Fibroblast of skin of left quadriceps (primary cell): ENCODE measurements around the gene ZNF490.
A peak's percentile ranks its signal among the peaks of the same experiment; 100 is the strongest.
"Not testable (repeated sequence)": the region's sequence is repeated elsewhere in the genome, so short reads cannot be mapped to it uniquely, and the experiment has no call there.

Experiments used
- DNase-seq, 2 experiments: peaks; one replicate each; pipeline ENCODE4 v3.0.0-alpha.2; 2013; ENCODE audit warnings: low read depth in 2 of 2

Gene ZNF490

GRCh38 chr19:12621253-12622024, 10.8 kb upstream of the ZNF490 start:
- DNase-seq: not testable (repeated sequence)

DNA sequence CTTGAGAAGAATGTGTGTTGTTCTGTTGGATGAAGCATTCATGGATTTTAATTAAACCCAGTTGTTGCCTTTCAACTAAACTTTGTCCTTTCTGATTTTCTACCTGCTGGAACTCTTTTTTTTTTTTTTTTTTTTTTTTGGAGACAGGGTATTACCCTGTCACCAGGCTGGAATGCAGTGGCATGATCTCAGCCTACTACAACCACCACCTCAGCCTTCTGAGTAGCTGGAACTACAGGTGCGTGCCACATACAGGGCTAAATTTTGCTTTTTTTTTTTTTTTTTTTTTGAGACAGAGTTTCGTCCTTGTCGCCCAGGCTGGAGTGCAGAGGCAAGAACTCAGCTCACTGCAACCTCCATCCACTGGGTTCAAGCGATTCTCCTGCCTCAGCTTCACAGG, 7.0 kb upstream of the ZNF490 start:
- DNase-seq: no peak

DNA sequence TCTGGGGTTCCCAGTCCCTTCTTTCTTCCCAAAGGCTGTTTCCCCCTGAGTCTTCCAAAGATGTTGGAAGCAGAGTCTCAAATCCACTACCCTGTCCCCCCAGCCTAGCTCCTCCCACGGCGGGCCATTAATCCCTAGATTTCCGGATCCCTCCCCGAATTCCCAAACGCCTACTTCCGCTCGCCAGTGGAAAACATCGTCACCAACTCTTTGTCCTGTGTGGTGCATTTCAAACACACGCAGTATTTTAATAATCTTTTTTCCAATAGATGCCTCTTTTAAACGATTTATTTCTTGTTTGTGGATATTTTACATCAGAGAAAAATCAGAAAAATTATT, 717 bp upstream of the ZNF490 start:
- DNase-seq: peak; percentile 42 to 44

DNA sequence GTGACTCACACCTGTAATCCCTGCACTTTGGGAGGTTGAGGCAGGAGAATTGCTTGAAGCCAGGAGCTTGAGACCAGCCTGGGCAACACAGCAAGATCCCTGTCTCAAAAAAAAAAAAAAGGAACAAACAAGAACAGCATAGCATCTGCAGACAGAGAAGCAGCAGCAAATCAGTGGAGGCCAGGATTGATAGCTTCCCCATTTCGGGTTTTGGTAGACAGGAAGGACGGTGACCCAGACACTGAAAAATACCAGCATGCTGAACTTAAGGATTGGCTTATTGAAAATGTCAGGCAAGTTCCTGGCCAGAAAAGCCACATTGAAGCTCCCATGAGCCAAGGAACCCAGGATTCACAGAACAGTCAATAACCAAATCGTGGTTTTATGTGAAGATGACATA, 3.0 kb downstream of the ZNF490 start:
- DNase-seq: no peak

DNA sequence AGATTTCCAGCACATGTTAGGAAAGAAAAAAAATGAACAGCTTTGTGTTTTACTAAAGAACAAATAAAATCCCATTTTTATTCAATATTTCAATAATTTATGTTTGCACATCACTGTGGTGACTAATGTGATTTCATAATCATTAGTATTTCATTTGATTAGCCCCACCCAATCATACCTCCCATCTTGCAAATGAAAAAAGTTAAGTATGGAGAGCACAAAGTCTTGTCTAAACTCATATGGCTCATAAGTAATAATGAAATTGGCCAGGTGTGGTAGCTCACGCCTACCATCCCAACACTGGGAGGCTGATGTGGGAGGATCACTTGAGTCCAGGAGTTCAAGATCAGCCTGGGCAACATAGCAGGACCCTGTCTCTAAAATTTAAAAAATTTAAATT, 3.8 kb downstream of the ZNF490 start:
- no peak for DNase-seq

DNA sequence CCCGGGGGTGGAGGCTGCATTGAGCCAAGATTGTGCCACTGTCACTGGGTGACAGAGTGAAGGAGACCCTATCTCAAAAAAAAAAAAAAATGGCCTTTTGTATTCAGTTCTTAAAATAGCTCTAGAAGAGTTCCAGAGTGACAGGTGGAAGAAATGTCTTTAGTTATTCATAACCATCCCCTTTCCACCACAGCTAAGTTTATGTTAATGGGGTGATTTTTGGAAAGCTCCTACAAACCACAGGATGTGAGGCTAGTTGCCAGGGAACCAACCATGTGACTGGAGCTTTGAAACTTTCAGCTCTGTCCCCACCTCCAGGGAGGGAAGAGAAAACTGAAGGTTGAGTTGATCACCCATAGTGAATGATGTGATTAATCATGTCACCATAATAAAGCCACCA, 6.9 kb downstream of the ZNF490 start:
- DNase-seq: no peak

GRCh38 chr19:12597594-12597993, 13.0 kb downstream of the ZNF490 start:
- no peak for DNase-seq

GRCh38 chr19:12596927-12597548, 13.6 kb downstream of the ZNF490 start:
- no peak for DNase-seq

GRCh38 chr19:12596485-12596884, 14.1 kb downstream of the ZNF490 start:
- DNase-seq: no peak

- DNase-seq: no peak
Measured at GRCh38 chr19:12581100-12581499, 29.5 kb downstream of the ZNF490 start.

DNA sequence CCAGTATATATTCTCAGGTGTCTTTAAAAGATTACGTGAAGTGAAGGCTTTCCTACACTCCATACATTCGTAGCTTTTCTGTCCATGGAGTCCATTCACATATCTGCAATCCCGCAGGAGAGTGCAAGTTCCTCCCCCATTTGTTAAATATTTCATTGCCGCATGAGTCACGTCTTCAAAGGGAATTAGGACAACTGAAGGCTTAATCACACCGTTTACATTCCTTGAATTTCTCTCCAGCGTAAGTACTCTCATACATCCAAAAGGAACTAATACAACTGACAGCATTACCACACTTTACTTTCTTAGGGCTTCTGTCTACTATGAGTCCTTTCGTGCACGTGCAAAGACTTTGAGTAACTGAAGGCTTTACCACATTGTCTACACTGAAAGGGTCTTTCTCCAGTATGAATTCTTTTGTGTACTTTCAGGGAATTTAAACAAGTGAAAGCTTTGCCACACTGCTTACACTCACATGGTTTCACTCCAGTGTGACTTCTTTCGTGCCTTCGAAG, 30.4 kb downstream of the ZNF490 start:
- peak in 1 of 2 experiments; percentile 8 for DNase-seq

DNA sequence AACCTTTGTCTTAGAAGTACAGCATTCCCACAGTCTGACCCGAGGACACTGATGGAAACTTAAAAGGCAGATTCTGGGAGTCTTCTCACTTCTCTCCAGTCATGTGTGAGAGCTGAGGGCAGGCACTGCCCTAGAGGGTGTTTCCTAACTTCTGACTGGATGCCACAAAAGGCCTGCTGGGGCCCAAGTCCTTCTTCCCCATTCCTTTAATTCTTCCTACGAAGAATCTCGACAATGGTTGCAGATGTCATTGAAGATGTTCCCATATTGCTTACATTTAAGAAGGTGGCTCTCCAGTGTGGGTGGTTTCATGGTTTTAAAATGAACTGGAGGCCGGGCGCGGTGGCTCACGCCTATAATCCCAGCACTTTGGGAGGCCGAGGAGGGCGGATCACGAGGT, 32.0 kb downstream of the ZNF490 start:
- no peak for DNase-seq

DNA sequence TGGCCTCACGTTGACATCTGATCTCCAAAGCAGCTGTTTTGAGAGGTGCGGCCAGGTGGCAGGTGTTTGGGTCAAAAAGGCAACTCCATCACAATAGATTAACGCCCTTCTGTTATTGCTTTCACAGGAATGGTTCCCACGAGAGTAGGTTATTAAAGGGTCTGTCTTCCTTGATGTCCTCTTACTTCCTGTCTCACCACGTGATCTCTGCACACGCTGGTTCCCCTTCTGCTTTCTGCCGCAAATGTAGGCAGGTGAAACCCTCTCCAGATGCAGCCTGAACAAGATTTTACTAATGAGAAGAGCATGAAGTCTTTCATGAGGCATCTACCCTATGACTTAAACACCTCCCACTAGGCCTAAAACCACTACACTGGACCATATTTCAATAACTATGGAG, 36.6 kb downstream of the ZNF490 start:
- DNase-seq: no peak

GRCh38 chr19:12567951-12568350, 42.7 kb downstream of the ZNF490 start:
- DNase-seq: no peak

DNA sequence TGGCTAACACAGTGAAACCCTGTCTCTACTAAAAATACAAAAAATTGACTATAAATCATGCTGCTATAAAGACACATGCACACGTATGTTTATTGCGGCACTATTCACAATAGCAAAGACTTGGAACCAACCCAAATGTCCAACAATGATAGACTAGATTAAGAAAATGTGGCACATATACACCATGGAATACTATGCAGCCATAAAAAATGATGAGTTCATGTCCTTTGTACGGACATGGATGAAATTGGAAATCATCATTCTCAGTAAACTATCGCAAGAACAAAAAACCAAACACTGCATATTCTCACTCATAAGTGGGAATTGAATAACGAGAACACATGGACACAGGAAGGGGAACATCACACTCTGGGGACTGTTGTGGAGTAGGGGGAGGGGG, 44.2 kb downstream of the ZNF490 start:
- DNase-seq: not testable (repeated sequence)

GRCh38 chr19:12564016-12564664, 46.5 kb downstream of the ZNF490 start:
- DNase-seq: peak; percentile 56 to 64

- DNase-seq: no peak
Measured at GRCh38 chr19:12555456-12555930, 55.1 kb downstream of the ZNF490 start.

DNA sequence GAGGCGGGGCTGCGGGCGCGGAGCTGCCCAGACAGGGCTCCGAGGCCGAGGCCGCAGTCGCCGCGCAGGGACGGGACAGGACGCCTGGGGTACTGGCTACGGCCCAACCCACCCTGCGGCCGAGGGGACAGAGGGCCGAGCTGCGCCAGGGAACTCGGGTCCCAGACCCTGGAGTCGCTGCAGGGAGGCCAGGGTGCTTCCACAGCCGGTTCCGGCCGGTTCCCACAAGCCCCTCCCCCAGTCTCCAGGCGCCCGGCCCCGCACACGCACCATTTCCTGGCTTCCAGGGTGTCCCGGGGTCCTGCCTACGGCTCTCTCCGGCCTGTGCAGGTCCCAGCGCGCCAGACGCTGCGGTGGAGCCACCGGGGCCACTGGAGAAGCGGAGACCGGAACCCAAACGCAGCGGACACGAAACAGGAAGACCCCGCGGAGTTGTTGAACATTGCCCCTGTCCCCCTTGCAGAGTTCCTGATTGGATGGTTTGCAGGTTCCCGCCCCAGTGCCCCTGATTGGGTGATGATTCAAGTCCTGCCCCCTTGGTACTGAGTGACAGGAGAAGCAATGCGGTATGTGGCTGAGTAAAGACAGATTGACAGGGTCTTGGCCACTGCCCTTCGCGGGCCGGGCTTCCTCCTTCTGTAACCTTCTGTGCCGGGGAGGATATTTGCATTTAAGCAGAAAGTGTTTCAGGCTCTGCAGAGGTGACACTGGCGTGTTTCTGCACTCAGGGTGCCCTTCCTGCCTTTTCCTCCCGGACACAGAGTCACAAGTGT, 59.4 kb downstream of the ZNF490 start, which contains the start of gene ZNF564:
Gene ZNF564 (minus strand): TSS at position 423 of the 773 bp plus-strand sequence. CDS start 150 bp downstream, at position 273.
- DNase-seq: peak; percentile 95

GRCh38 chr19:12546903-12547302, 63.7 kb downstream of the ZNF490 start:
- no peak for DNase-seq

- DNase-seq: no peak
Measured at GRCh38 chr19:12546068-12546467, 64.5 kb downstream of the ZNF490 start.

DNA sequence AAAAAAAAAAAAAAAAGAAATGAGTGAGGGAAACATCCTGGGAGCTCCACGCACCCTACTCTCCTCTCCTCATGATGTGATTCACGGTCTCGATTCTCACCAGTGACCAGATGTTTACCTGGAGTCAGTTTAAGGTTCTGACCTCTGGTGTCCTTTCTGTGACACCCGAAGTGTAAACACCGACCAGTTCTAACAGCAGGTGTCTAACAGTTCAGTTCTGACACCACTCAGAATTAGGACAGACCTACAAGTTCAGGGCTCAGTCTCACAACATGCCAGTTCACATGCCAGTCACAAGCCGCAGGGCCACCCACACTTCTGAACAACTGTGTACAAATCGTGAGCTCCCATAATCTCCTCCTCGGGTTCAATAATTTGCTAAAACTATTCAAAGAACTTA, 65.3 kb downstream of the ZNF490 start:
- DNase-seq: no peak

GRCh38 chr19:12544401-12544876, 66.2 kb downstream of the ZNF490 start:
- DNase-seq: no peak
